GM06990 (cell line): Measurements from ENCODE around the gene UMODL1.

Source experiments
- DNase-seq: peaks from one replicate; pipeline ENCODE4 v3.0.0-alpha.2; 2011; ENCODE audit not compliant: insufficient read length; ENCODE audit errors: extremely low read depth
- H3K27me3 ChIP-seq: replicated peaks from 2 replicates; pipeline ENCODE4 v1.6.0; 2011; ENCODE audit warnings: low read length; ENCODE audit not compliant: control insufficient read depth, insufficient read depth
- H3K36me3 ChIP-seq: 2 replicates; pipeline ENCODE4 v1.5.1; 2011; ENCODE audit warnings: low read length; ENCODE audit not compliant: control insufficient read depth, insufficient read depth
- H3K4me3 ChIP-seq: replicated peaks from 2 replicates; pipeline ENCODE4 v1.5.1; 2011; ENCODE audit warnings: low read depth, mild to moderate bottlenecking, control low read depth, low read length
- TF ChIP-seq, protein P1 (sequence below): IDR thresholded peaks from 2 replicates; pipeline ENCODE4 v1.5.1; 2011; ENCODE audit warnings: low read length, control low read depth, mild to moderate bottlenecking, inconsistent platforms; ENCODE audit not compliant: insufficient read depth, poor library complexity, severe bottlenecking

The UMODL1 gene

DNA sequence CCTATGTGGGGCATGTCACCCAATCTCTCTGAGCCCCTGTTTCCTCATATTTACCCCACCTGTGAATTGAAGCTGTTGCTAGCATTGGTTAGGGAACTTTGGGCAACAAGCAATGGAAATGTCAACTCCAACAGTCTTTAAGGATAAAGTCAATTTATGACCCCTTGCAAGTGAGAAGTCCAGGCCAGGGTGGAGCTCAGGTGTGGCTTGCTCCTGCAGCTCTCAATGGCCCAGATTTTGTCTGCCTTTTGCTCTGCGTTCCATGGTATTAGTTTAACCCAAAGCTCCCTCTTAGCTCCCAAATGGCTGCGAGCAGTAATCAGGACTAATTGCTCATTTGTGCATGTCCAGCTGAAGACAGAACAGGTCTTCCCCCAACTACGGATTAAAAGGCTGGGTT, 77.5 kb downstream of the UMODL1 start:
- Histone ChIP-seq H3K27me3 (peaks cover 1% of the 10 kb centered on the region), H3K36me3 (no peaks in the 10 kb centered on the region), H3K4me3 (no peak overlapping the region)
- TF ChIP-seq, protein P1, sequence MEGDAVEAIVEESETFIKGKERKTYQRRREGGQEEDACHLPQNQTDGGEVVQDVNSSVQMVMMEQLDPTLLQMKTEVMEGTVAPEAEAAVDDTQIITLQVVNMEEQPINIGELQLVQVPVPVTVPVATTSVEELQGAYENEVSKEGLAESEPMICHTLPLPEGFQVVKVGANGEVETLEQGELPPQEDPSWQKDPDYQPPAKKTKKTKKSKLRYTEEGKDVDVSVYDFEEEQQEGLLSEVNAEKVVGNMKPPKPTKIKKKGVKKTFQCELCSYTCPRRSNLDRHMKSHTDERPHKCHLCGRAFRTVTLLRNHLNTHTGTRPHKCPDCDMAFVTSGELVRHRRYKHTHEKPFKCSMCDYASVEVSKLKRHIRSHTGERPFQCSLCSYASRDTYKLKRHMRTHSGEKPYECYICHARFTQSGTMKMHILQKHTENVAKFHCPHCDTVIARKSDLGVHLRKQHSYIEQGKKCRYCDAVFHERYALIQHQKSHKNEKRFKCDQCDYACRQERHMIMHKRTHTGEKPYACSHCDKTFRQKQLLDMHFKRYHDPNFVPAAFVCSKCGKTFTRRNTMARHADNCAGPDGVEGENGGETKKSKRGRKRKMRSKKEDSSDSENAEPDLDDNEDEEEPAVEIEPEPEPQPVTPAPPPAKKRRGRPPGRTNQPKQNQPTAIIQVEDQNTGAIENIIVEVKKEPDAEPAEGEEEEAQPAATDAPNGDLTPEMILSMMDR, result no peak
- no peak for DNase-seq

- no peak for DNase-seq
- TF ChIP-seq, protein P1, result no peak
- Histone ChIP-seq H3K36me3 (no peaks in the 10 kb centered on the region), H3K27me3 (peaks cover 3% of the 10 kb centered on the region), H3K4me3 (no peak overlapping the region)
Measured at GRCh38 chr21:42149656-42150473, 78.7 kb downstream of the UMODL1 start.

DNA sequence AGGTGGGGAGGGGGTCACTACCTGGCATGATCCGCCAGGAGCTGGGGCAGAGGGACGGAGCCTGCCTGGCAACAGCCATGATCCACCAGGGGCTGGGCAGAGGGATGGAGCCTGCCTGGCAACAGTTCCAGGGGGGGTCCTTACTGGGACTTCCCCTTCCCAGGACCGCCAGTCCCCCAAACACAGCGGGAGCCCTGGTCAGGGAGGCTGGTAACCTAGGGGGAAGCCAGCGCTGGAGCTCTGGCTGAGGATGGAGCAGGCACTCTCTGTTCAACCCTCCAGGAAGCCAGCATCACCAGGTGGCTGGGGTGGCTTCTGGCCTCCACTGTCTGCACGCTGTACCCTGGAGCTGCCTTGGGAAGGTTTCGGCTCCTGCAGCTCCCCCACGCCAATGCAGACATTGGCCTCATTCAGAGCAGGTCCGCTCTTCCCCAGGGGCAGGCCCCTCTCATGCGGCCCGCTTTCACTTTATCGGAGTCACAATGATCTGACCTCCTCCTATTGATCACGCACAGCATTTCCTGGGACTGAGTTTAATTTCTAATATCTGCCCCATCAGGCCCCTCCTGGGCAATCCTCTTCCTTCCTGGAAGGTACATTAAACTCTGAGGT, 79.5 kb downstream of the UMODL1 start:
- Histone ChIP-seq H3K4me3 (no peak overlapping the region), H3K27me3 (peaks cover 3% of the 10 kb centered on the region), H3K36me3 (no peaks in the 10 kb centered on the region)
- DNase-seq, result no peak
- TF ChIP-seq, protein P1, result no peak

- no peaks in the 10 kb centered on the region for H3K36me3 ChIP-seq
- DNase-seq, result no peak
- no peak overlapping the region for H3K4me3 ChIP-seq
- TF ChIP-seq, protein P1, result no peak
- H3K27me3 ChIP-seq, result peaks cover 3% of the 10 kb centered on the region
Measured at GRCh38 chr21:42151148-42151947, 80.2 kb downstream of the UMODL1 start.

GRCh38 chr21:42151948-42152220, 80.8 kb downstream of the UMODL1 start:
- no peak overlapping the region for H3K4me3 ChIP-seq
- TF ChIP-seq, protein P1, result no peak
- peaks cover 4% of the 10 kb centered on the region for H3K27me3 ChIP-seq
- H3K36me3 ChIP-seq, result no peaks in the 10 kb centered on the region
- DNase-seq, result no peak
